Natural killer cell treated with Interleukin-12 subunit alpha and Interleukin-12 subunit beta and Interleukin-15 and Interleukin-18, amount 100 ng/mL, for 72 hours (primary cell): Measurements from ENCODE around the gene QPCTL. TPM values are rescaled to one million over a fixed set of nuclear protein-coding genes. Genes with fewer than 3 reads are reported as not detected.
"Not testable (repeated sequence)": the region's sequence is repeated elsewhere in the genome, so short reads cannot be mapped to it uniquely, and the experiment has no call there.

Source experiments
- ATAC-seq, 2 donors: fragments of 150-1000 bp; cut with Tn5 transposase in 1 of 2; sonication (Bioruptor Pico), chemical (Tn5 transposase) in 1 of 2; 2 replicates each; pipeline ENCODE4 v1.10.0; 2021
- DNase-seq: peaks from one replicate; pipeline ENCODE4 v3.0.0; 2022; ENCODE audit warnings: low spot score
- H3K27ac Mint-ChIP-seq, 2 donors: 1 replicate in 1 of 2; 2 replicates in 1 of 2; pipeline ENCODE4 v1.8.0; 2022; ENCODE audit warnings: mixed read lengths in 2 of 2, mild to moderate bottlenecking in 1 of 2, moderate library complexity in 1 of 2
- H3K27me3 Mint-ChIP-seq, 2 donors: 1 replicate in 1 of 2; 2 replicates in 1 of 2; pipeline ENCODE4 v1.8.0; 2022; ENCODE audit warnings: mixed read lengths in 2 of 2
- H3K36me3 Mint-ChIP-seq: one replicate; pipeline ENCODE4 v1.8.0; 2022; ENCODE audit warnings: mixed read lengths
- H3K4me1 Mint-ChIP-seq, 2 donors: 1 replicate in 1 of 2; 2 replicates in 1 of 2; pipeline ENCODE4 v1.8.0; 2022; ENCODE audit warnings: low read depth in 2 of 2, mixed read lengths in 2 of 2, mild to moderate bottlenecking in 1 of 2
- H3K4me3 Mint-ChIP-seq: one replicate; pipeline ENCODE4 v1.8.0; 2022; ENCODE audit warnings: mixed read lengths
- H3K9me3 Mint-ChIP-seq: 2 replicates; pipeline ENCODE4 v1.8.0; 2022; ENCODE audit warnings: mixed read lengths
- total RNA-seq, 2 donors: library from RNA; stranded (reverse); gene quantifications; one replicate each; pipeline ENCODE4 v1.2.3, GENCODE V29; 2022

The QPCTL gene
- total RNA-seq, 2 donors from 2014 or later, result 8.4 to 22.7 TPM

- Mint-ChIP-seq H3K4me3 (peak overlapping the region; percentile 87), H3K27me3 (no peaks in the 10 kb centered on the region), H3K4me1 (peaks cover 31 to 35% of the 10 kb centered on the region in 2 donors), H3K36me3 (no peaks in the 10 kb centered on the region), H3K27ac (peak overlapping the region; percentile 89 to 91), H3K9me3 (no peaks in the 10 kb centered on the region)
- DNase-seq (peak; percentile 99), ATAC-seq (peak; percentile 99 to 100)
These were observed 24.9 kb downstream of the QPCTL start for GRCh38 chr19:45717131-45717982.

GRCh38 chr19:45717983-45718650 lies 25.7 kb downstream of the QPCTL start:
- Mint-ChIP-seq H3K4me1 (peaks cover 31 to 35% of the 10 kb centered on the region in 2 donors), H3K4me3 (peak overlapping the region; percentile 87), H3K27ac (peak overlapping the region; percentile 89 to 91), H3K27me3 (no peaks in the 10 kb centered on the region), H3K36me3 (no peaks in the 10 kb centered on the region), H3K9me3 (no peaks in the 10 kb centered on the region)
- no peak for ATAC-seq
- DNase-seq, result no peak

- not testable (repeated sequence) for ATAC-seq, H3K9me3 Mint-ChIP-seq, H3K36me3 Mint-ChIP-seq, H3K4me3 Mint-ChIP-seq, H3K27me3 Mint-ChIP-seq, DNase-seq
- H3K4me1 Mint-ChIP-seq, result peaks cover 29 to 36% of the 10 kb centered on the region in 2 donors
- peak overlapping the region in 1 of 2 donors; percentile 37 for H3K27ac Mint-ChIP-seq
These were observed 27.6 kb downstream of the QPCTL start for GRCh38 chr19:45720065-45720464.

- H3K27me3 Mint-ChIP-seq, H3K27ac Mint-ChIP-seq, ATAC-seq, H3K36me3 Mint-ChIP-seq, DNase-seq, H3K9me3 Mint-ChIP-seq, H3K4me3 Mint-ChIP-seq: not testable (repeated sequence)
- H3K4me1 Mint-ChIP-seq, result peaks cover 25 to 33% of the 10 kb centered on the region in 2 donors
These were observed 36.2 kb downstream of the QPCTL start for GRCh38 chr19:45728683-45729082.

GRCh38 chr19:45729800-45730290 lies 37.4 kb downstream of the QPCTL start:
- peak overlapping the region; percentile 74 to 92 for H3K27ac Mint-ChIP-seq
- DNase-seq, result no peak

GRCh38 chr19:45730368-45731288 lies 38.2 kb downstream of the QPCTL start, which contains the start of gene FBXO46:
Gene FBXO46, minus strand, starts transcription at chr19:45730896. Its CDS starts 17,401 bp downstream, at chr19:45713495.
- DNase-seq, result peak; percentile 95
- H3K36me3 Mint-ChIP-seq, result no peaks in the 10 kb centered on the region
- peaks cover 25 to 29% of the 10 kb centered on the region in 2 donors for H3K4me1 Mint-ChIP-seq
- H3K9me3 Mint-ChIP-seq, result no peaks in the 10 kb centered on the region
- H3K27me3 Mint-ChIP-seq, result no peaks in the 10 kb centered on the region
- peak within 1 kb of the TSS; percentile 74 to 92 for H3K27ac Mint-ChIP-seq
- peak within 1 kb of the TSS; percentile 99 for H3K4me3 Mint-ChIP-seq
- peak; percentile 99 for ATAC-seq

More at GRCh38 chr19:45729800-45730290, 37.4 kb downstream of the QPCTL start:
- Mint-ChIP-seq H3K9me3 (no peaks in the 10 kb centered on the region), H3K4me1 (peaks cover 25 to 29% of the 10 kb centered on the region in 2 donors), H3K4me3 (peak overlapping the region; percentile 99), H3K36me3 (no peaks in the 10 kb centered on the region), H3K27me3 (no peaks in the 10 kb centered on the region)
- ATAC-seq, result no peak

GRCh38 chr19:45733160-45733810 lies 40.8 kb downstream of the QPCTL start, which contains the start of gene MEIOSIN:
Gene MEIOSIN, plus strand, starts transcription at chr19:45733439. Its CDS starts 1,938 bp downstream, at chr19:45735377.
- DNase-seq (no peak), ATAC-seq (no peak)
- no peak within 1 kb of the TSS for H3K27ac Mint-ChIP-seq
- H3K27me3 Mint-ChIP-seq, result peaks cover 4 to 5% of the 10 kb centered on the region in 2 donors
- no peaks in the 10 kb centered on the region for H3K9me3 Mint-ChIP-seq
- H3K4me3 Mint-ChIP-seq, result no peak within 1 kb of the TSS
- H3K4me1 Mint-ChIP-seq, result peaks cover 19 to 20% of the 10 kb centered on the region in 2 donors
- H3K36me3 Mint-ChIP-seq, result no peaks in the 10 kb centered on the region

GRCh38 chr19:45739498-45740439 lies 47.3 kb downstream of the QPCTL start:
- Mint-ChIP-seq H3K36me3 (no peaks in the 10 kb centered on the region), H3K27ac (no peak overlapping the region), H3K27me3 (peaks cover 6 to 11% of the 10 kb centered on the region in 2 donors), H3K9me3 (no peaks in the 10 kb centered on the region), H3K4me1 (no peaks in the 10 kb centered on the region), H3K4me3 (no peak overlapping the region)
- ATAC-seq (no peak), DNase-seq (no peak)

- H3K9me3 Mint-ChIP-seq, result no peaks in the 10 kb centered on the region
- no peaks in the 10 kb centered on the region for H3K36me3 Mint-ChIP-seq
- no peaks in the 10 kb centered on the region for H3K4me1 Mint-ChIP-seq
- ATAC-seq (no peak), DNase-seq (no peak)
- H3K27me3 Mint-ChIP-seq, result peaks cover 14% of the 10 kb centered on the region in 2 donors
- H3K27ac Mint-ChIP-seq, result no peak overlapping the region
- H3K4me3 Mint-ChIP-seq, result no peak overlapping the region
These were observed 50.5 kb downstream of the QPCTL start for GRCh38 chr19:45742969-45743368.

GRCh38 chr19:45745606-45746005 lies 53.1 kb downstream of the QPCTL start:
- no peaks in the 10 kb centered on the region for H3K9me3 Mint-ChIP-seq
- no peaks in the 10 kb centered on the region for H3K4me1 Mint-ChIP-seq
- DNase-seq (no peak), ATAC-seq (no peak)
- no peaks in the 10 kb centered on the region for H3K36me3 Mint-ChIP-seq
- no peak overlapping the region for H3K4me3 Mint-ChIP-seq
- H3K27me3 Mint-ChIP-seq, result peaks cover 9 to 11% of the 10 kb centered on the region in 2 donors
- H3K27ac Mint-ChIP-seq, result no peak overlapping the region

- ATAC-seq, result no peak
- H3K36me3 Mint-ChIP-seq, result no peaks in the 10 kb centered on the region
- peaks cover 9 to 11% of the 10 kb centered on the region in 2 donors for H3K27me3 Mint-ChIP-seq
- no peaks in the 10 kb centered on the region for H3K4me1 Mint-ChIP-seq
- H3K27ac Mint-ChIP-seq, result no peak overlapping the region
- no peaks in the 10 kb centered on the region for H3K9me3 Mint-ChIP-seq
- no peak overlapping the region for H3K4me3 Mint-ChIP-seq
- no peak for DNase-seq
These were observed 54.4 kb downstream of the QPCTL start for GRCh38 chr19:45746866-45747265.

GRCh38 chr19:45747513-45747912 lies 55.0 kb downstream of the QPCTL start:
- Mint-ChIP-seq H3K9me3 (no peaks in the 10 kb centered on the region), H3K36me3 (no peaks in the 10 kb centered on the region), H3K27me3 (peaks cover 9 to 11% of the 10 kb centered on the region in 2 donors), H3K4me3 (no peak overlapping the region), H3K4me1 (no peaks in the 10 kb centered on the region), H3K27ac (no peak overlapping the region)
- DNase-seq (no peak), ATAC-seq (no peak)
